A375 (cell line): Measurements from ENCODE around the gene JKAMP. TPM values are rescaled to one million over a fixed set of nuclear protein-coding genes. Genes with fewer than 3 reads are reported as not detected.

Experiments used
- total RNA-seq: library from RNA; depleted of rRNA; stranded (reverse); fragments of >200 nt; shearing (Covaris generic); gene quantifications from 2 replicates; pipeline ENCODE4 v1.2.3, GENCODE V29; 2014; rRNA removed

Gene JKAMP
- 24.6 and 26.0 TPM in 2 replicates for total RNA-seq

GRCh38 chr14:59483819-59484638 is at the start of gene JKAMP, which contains the start of gene L3HYPDH:
TSS of gene JKAMP (plus strand) at chr14:59484517. CDS start at chr14:59484590, 73 bp downstream.
TSS of gene L3HYPDH (minus strand) at chr14:59484408. CDS start at chr14:59484316, 92 bp downstream.

GRCh38 chr14:59465316-59466135 is 18.8 kb upstream of the JKAMP start, which contains the start of gene GPR135:
TSS of gene GPR135 (minus strand) at chr14:59465380. CDS start at chr14:59465226, 154 bp downstream.

Other genes with a start within 250 kb of the JKAMP start
- gene GPR135, start 19.1 kb upstream of the JKAMP start, total RNA-seq: 3.1 and 3.2 TPM in 2 replicates
- 27.2 and 27.5 TPM in 2 replicates for gene L3HYPDH, start 109 bp upstream of the JKAMP start, total RNA-seq
- not detected in 2 replicates for gene CCDC175, start 92.3 kb downstream of the JKAMP start, total RNA-seq